ENCODE measurements around the gene TRIM8. TPM values are rescaled to one million over a fixed set of nuclear protein-coding genes. Genes with fewer than 3 reads are reported as not detected.

Gene TRIM8
- total and polyA plus RNA-seq, 2 donors (not counting 3 experiments of a cell fraction or from before 2014, with no cell fraction given): 74.1 to 114 TPM

- dilution Hi-C loops (cut with MboI; ENCODE audit: extremely low pct_ligation_motif_present, low sequenced_read_pairs): no loop called here
- Histone ChIP-seq H4K20me1 (replicated peaks; ENCODE audit: control insufficient read depth, extremely low read depth, insufficient read depth, low read length) (no peaks in the 10 kb centered on the region), H2AFZ (ENCODE audit: low read depth, low read length) (no peak overlapping the region), H3K4me2 (ENCODE audit: insufficient read depth, low read length) (no peak overlapping the region), H3K9ac (replicated peaks; ENCODE audit: extremely low read depth, insufficient read depth, low read length) (no peak overlapping the region), H3K27ac (ENCODE audit: insufficient read depth, low read depth, low read length) (no peak overlapping the region), H3K9me1 (replicated peaks; ENCODE audit: control insufficient read depth, extremely low read depth, insufficient read depth, low read length) (no peaks in the 10 kb centered on the region), H3K27me3 (ENCODE audit: control insufficient read depth in 2 of 2, insufficient read depth in 2 of 2, low read length in 2 of 2) (no peaks in the 10 kb centered on the region), H3K9me3 (replicated peaks; ENCODE audit: control insufficient read depth, insufficient read depth, low read length) (no peaks in the 10 kb centered on the region), H3K4me1 (ENCODE audit: control insufficient read depth, extremely low read depth, insufficient read depth, low read length) (peaks cover 5% of the 10 kb centered on the region), H3K79me2 (ENCODE audit: control insufficient read depth, insufficient read depth, low read length) (no peaks in the 10 kb centered on the region), H3K4me3 (replicated peaks in 1 of 3; ENCODE audit: insufficient read depth in 1 of 3, low read depth in 1 of 3, low read length in 3 of 3) (no peak overlapping the region), H3K36me3 (ENCODE audit: control insufficient read depth in 2 of 2, extremely low read depth in 1 of 2, insufficient read depth in 2 of 2, low read length in 2 of 2) (no peaks in the 10 kb centered on the region)
- no peak for DNase-seq (ENCODE audit: low read depth, low spot score)
- ChIA-PET CTCF (interaction anchor here (1.3 to 8.1 kb wide), 5 partner anchors 34 to 224 kb away, joined by 3 to 75 read pairs (median 9); partner anchors contain the start of genes ARL3 and SUFU), POLR2A (no interaction called here)
- TF ChIP-seq GATA2 (IDR thresholded peaks at IDR 0.05; ENCODE audit: insufficient read depth, insufficient read length, low read depth, low read length) (no peak), MAX (IDR thresholded peaks at IDR 0.05; ENCODE audit: insufficient read depth, insufficient read length) (no peak), POLR2AphosphoS5 (IDR thresholded peaks at IDR 0.05; ENCODE audit: insufficient read depth, low read depth, low read length) (no peak), EZH2 (IDR thresholded peaks at IDR 0.05; ENCODE audit: borderline replicate concordance, low read depth, low read length, severe bottlenecking) (no peak), FOS (IDR thresholded peaks at IDR 0.05; ENCODE audit: borderline replicate concordance, insufficient read depth, low read length) (no peak), MYC (IDR thresholded peaks at IDR 0.05; ENCODE audit: low read depth, low read length) (no peak), JUN (IDR thresholded peaks at IDR 0.05; ENCODE audit: borderline replicate concordance, insufficient read depth, insufficient read length, low read depth) (no peak), POLR2A (IDR thresholded peaks at IDR 0.05; ENCODE audit: low read depth, low read length) (no peak), CTCF (IDR thresholded peaks at IDR 0.05; ENCODE audit: extremely low read depth in 1 of 2, insufficient read depth in 1 of 2, low read depth in 1 of 2, low read length in 2 of 2) (no peak)
- peak; percentile 50 for FAIRE-seq
- intact Hi-C loops (cut with micrococcal nuclease): no loop called here
- BruUV-seq (replicated peaks): no TSS peak
These were observed 32.4 kb downstream of the TRIM8 start for GRCh38 chr10:102676534-102677315.

Data from endothelial cell of umbilical vein (primary cell).